Bronchial epithelial cell (primary cell): Measurements from ENCODE around the gene KIAA1671. TPM values are rescaled to one million over a fixed set of nuclear protein-coding genes. Genes with fewer than 3 reads are reported as not detected.
"Not testable (repeated sequence)": the region's sequence is repeated elsewhere in the genome, so short reads cannot be mapped to it uniquely, and the experiment has no call there.

Experiments
- DNase-seq: peaks from one replicate; pipeline ENCODE4 v3.0.0-alpha.2; 2010; ENCODE audit warnings: low read depth
- FAIRE-seq: peaks from 2 replicates; lab custom pipeline; 2011; peaks lifted over from hg19 to GRCh38; lab: Jason Lieb, UNC
- H3K27me3 ChIP-seq: 2 replicates; pipeline ENCODE4 v1.5.1; 2011; ENCODE audit warnings: low read length; ENCODE audit not compliant: control insufficient read depth, insufficient read depth
- H3K36me3 ChIP-seq: 2 replicates; pipeline ENCODE4 v1.5.1; 2011; ENCODE audit warnings: low read length; ENCODE audit not compliant: control insufficient read depth, insufficient read depth
- H3K4me3 ChIP-seq: 2 replicates; pipeline ENCODE4 v1.5.1; 2011; ENCODE audit warnings: mild to moderate bottlenecking, low read depth, low read length, control low read depth
- total RNA-seq: library from RNA; depleted of rRNA; stranded (reverse); fragments of >200 nt; gene quantifications from 2 replicates; pipeline ENCODE4 v1.2.1, GENCODE V29; 2014
- TF ChIP-seq, protein P1 (sequence below): IDR thresholded peaks from 2 replicates; pipeline ENCODE4 v1.5.1; 2011; ENCODE audit warnings: mild to moderate bottlenecking, moderate library complexity, low read length, control low read depth, inconsistent platforms; ENCODE audit not compliant: insufficient read depth, severe bottlenecking

The KIAA1671 gene
- total RNA-seq, 1 donor from 2014 or later: 14.7 TPM

DNA sequence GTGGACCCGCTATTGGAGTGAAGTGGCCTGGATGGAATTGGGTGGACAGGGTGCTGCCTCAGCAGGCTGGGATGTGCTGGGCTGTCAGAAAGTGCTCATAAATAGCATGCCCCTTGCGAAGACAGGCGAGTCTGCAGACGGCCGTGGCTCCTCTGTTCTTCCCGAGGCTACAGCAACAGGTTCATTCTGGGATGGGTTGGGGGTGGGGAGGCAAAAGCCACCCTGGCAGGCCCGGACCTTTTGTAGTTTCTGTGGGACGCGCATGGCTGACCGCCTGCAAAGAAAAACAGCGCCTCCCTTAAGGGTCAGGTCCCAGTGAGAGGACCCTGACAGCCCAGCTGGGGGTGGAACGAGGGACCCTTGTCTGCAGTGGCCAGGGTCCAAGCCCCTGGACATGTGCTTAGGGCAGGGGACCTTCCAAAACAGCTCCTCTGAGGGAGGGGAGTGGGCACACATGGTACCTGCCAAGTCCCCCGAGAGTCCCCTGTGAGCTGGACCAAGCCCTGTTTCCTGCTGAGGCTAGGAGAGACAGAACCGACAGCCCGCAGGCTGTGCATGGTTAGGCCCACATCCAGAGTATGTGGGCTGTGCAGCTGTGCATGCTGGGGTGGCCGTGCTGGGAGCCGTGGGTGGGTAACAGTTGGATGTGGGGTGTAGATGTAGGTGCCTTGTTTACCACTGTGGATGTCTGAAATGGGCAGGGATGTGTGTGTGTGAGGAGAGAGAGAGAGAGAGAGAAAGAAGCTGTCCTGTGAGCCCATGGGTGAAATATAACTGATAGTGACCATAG lies 247.4 kb downstream of the KIAA1671 start, which contains the start of gene CRYBB3:
CRYBB3 (plus strand) TSS at position 128 of the 790 bp plus-strand sequence. CDS start 1,539 bp downstream, outside the sequence.
- no peak for FAIRE-seq
- TF ChIP-seq, protein P1, sequence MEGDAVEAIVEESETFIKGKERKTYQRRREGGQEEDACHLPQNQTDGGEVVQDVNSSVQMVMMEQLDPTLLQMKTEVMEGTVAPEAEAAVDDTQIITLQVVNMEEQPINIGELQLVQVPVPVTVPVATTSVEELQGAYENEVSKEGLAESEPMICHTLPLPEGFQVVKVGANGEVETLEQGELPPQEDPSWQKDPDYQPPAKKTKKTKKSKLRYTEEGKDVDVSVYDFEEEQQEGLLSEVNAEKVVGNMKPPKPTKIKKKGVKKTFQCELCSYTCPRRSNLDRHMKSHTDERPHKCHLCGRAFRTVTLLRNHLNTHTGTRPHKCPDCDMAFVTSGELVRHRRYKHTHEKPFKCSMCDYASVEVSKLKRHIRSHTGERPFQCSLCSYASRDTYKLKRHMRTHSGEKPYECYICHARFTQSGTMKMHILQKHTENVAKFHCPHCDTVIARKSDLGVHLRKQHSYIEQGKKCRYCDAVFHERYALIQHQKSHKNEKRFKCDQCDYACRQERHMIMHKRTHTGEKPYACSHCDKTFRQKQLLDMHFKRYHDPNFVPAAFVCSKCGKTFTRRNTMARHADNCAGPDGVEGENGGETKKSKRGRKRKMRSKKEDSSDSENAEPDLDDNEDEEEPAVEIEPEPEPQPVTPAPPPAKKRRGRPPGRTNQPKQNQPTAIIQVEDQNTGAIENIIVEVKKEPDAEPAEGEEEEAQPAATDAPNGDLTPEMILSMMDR: no peak
- Histone ChIP-seq H3K4me3 (no peak within 1 kb of the TSS), H3K27me3 (no peaks in the 10 kb centered on the region), H3K36me3 (peaks cover 6% of the 10 kb centered on the region)
- DNase-seq: no peak

DNA sequence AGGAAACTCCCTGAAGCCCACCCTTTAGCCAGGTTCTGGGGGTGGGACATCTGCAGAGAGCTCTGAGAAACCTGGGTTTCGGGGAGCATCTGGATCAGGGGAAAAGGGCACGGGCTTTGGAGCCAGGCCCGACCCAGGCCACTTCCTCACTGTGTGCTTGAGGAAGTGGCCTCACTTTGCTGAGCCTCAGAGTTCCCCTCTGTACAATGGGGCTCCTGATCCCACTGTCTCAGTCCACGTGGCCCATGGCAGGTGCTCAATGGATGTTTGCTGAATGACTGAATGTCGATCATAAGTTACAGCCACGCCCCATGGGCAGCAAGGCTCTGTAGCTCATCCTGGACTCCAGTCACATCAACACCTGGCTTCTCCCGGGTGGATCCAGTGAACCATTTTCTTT lies 248.5 kb downstream of the KIAA1671 start:
- H3K36me3 ChIP-seq: peaks cover 4% of the 10 kb centered on the region
- no peak overlapping the region for H3K4me3 ChIP-seq
- no peak for DNase-seq
- no peaks in the 10 kb centered on the region for H3K27me3 ChIP-seq
- TF ChIP-seq, protein P1: no peak
- no peak for FAIRE-seq

DNA sequence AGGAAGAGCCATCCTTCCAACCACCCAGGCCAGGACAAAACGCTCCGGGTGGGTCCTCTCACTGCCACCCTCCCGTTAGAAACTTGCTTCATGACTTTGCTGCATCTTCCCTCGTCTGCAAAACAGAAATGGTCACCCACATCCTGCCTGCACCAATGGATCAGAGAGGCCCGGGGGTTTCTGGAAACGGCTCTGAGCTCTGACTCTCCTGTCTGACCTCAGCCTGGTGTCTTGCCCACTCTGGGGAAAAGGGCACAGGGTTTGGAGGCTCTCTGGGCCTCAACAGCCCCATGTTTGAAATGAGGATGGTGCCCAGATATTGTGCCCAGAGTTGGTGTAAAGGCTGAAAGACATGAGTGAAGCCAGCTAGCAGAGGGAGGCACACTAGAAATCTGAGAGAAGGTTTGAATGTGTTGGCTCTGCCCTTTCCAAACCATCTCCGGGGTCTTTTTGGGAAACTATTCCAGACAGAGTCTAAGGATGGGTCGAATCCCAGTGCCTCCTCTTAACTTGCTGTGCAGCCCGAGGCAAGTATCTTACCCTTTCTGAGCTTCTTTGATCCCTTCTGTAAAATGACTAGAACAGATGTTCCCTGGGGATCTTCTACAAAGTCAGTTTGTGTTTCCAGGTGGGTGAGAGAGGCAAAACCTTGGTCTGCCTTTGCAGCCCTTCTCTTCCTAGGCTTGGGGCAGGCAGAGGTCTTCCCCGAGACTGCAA lies 249.2 kb downstream of the KIAA1671 start:
- no peak overlapping the region for H3K4me3 ChIP-seq
- FAIRE-seq (peak; percentile 28), DNase-seq (no peak)
- TF ChIP-seq, protein P1: no peak
- H3K27me3 ChIP-seq: no peaks in the 10 kb centered on the region
- H3K36me3 ChIP-seq: peaks cover 4% of the 10 kb centered on the region

DNA sequence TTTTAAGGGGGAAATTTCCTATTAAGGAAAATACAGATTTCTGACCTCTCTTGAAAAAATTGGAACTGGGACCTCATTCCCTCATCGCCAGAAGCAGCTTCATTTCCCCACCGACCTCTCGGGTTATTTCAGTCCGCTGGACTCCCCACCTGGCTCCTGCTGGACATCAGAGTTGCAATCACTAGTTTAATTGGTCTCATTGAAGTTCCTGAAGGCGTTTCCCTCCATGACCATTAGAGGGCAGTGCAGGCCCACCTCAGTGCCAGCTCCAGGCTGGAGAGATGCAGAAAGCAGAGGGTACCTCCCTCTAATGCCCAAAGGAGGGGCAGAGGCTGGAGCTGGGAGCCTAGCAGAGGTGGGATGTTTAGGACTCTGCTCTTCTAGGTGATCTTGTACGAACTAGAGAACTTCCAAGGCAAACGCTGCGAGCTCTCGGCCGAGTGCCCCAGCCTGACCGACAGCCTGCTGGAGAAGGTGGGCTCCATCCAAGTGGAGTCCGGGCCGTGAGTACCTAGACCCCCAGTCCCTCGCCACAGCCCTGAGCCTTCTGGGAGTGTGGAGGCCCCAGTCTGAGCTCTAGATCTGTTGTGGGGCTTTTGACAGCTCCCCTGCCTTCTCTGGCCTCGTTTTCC lies 249.9 kb downstream of the KIAA1671 start:
- DNase-seq: peak; percentile 40
- TF ChIP-seq, protein P1: peak; percentile 87
- no peak for FAIRE-seq
- Histone ChIP-seq H3K36me3 (peaks cover 4% of the 10 kb centered on the region), H3K27me3 (no peaks in the 10 kb centered on the region), H3K4me3 (no peak overlapping the region)

DNA sequence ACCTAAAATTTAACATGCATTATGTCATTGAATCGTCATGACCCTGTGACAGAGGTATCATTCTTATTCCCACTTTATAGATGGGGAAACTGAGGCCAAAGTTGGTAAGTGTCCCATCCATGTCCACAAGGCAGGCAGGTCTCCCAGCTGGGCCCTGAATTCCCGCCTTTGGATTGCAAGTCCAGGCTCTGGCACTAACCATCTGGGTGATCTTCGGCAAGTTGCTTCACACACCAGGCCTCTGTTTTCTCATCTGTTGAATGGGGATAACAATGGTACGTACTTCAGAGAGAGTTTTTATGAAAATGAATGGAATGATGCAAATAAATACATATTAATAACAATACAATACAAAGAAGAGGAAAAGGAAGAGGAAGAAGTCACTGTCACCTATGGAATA lies 250.6 kb downstream of the KIAA1671 start:
- no peak overlapping the region for H3K4me3 ChIP-seq
- TF ChIP-seq, protein P1: no peak
- FAIRE-seq: no peak
- H3K36me3 ChIP-seq: peaks cover 2% of the 10 kb centered on the region
- no peaks in the 10 kb centered on the region for H3K27me3 ChIP-seq
- no peak for DNase-seq

DNA sequence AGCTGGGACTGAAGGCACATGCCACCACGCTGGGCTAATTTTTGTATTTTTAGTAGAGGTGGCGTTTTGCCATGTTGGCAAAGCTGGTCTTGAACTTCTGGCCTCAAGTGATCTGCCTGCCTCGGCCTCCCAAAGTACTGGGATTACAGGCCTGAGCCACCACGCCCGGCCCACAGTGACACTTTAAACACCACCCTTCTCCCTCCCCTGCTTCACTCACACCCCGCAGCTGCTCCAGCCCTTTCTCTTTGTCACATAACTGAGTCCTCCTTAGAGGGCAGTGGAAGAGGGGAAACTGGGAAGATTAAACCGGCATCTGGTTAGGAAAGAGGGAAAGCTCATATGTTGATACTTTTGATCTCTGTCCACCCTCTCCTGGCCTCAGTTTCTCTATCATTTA lies 252.0 kb downstream of the KIAA1671 start:
- not testable (repeated sequence) for FAIRE-seq, H3K36me3 ChIP-seq, H3K27me3 ChIP-seq, DNase-seq, H3K4me3 ChIP-seq
